HFF-Myc (cell line): ENCODE data around the gene TBC1D22A.

Experiments
- DNase-seq: peaks from one replicate; pipeline ENCODE4 v3.0.0-alpha.2; 2011; ENCODE audit warnings: low read depth; ENCODE audit errors: extremely low read depth
- H3K4me3 ChIP-seq: replicated peaks from 2 replicates; pipeline ENCODE4 v1.5.1; 2011; ENCODE audit warnings: low read depth, mild to moderate bottlenecking, control low read depth, low read length
- TF ChIP-seq, protein P1 (sequence below): IDR thresholded peaks from 2 replicates; pipeline ENCODE4 v1.5.1; 2012; ENCODE audit warnings: mild to moderate bottlenecking, low read depth, low read length, control low read depth; ENCODE audit errors: missing control alignments

TBC1D22A gene

DNA sequence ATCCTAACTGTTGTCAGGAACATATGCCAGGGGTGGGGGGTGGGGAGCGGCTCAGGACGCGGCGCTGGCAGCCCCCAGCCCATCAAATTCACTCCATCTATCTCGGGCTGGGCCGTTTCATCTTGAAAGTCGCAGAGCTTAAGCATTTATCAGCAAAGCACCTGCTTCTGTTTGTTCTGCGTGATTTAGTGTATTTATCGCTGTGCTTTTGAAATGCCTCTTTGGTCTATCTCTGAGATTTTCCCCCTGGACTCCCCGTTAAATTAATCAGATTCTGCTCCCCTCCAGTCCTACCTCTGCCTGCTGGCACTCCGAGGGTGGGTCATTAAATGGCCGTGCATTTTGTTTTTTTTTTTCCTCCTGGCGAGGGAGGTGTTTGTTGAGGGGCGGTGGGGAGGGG, 446.2 kb downstream of the TBC1D22A start:
- TF ChIP-seq, protein P1, sequence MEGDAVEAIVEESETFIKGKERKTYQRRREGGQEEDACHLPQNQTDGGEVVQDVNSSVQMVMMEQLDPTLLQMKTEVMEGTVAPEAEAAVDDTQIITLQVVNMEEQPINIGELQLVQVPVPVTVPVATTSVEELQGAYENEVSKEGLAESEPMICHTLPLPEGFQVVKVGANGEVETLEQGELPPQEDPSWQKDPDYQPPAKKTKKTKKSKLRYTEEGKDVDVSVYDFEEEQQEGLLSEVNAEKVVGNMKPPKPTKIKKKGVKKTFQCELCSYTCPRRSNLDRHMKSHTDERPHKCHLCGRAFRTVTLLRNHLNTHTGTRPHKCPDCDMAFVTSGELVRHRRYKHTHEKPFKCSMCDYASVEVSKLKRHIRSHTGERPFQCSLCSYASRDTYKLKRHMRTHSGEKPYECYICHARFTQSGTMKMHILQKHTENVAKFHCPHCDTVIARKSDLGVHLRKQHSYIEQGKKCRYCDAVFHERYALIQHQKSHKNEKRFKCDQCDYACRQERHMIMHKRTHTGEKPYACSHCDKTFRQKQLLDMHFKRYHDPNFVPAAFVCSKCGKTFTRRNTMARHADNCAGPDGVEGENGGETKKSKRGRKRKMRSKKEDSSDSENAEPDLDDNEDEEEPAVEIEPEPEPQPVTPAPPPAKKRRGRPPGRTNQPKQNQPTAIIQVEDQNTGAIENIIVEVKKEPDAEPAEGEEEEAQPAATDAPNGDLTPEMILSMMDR, result no peak

DNA sequence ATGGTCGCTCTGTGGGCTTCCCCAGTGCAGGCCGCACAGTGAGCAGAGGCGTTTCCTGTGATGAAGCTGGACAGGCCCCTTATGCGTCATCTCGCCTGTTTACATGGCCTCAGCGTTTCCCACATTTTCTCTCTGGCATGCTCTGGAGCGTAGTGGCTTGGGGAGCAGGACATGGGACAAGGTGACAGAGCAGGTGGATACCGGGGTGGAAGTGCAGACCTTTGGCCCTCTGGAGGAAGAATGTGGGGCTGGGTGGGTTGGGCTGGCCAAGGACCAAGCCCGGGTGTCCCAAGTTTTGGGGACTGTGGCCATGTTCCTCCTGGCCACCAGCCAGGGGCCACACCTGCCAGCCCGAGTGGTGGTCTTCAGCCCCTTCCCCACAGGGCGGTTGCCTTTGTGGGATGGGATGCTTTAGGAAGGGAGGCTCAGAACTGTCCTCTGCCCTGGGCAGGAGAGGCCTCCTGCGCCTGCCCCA, 446.6 kb downstream of the TBC1D22A start:
- H3K4me3 ChIP-seq, result no peak overlapping the region
- TF ChIP-seq, protein P1, result no peak
- no peak for DNase-seq

More for the DNA sequence above, 446.2 kb downstream of the TBC1D22A start:
- no peak for DNase-seq
- H3K4me3 ChIP-seq, result no peak overlapping the region

DNA sequence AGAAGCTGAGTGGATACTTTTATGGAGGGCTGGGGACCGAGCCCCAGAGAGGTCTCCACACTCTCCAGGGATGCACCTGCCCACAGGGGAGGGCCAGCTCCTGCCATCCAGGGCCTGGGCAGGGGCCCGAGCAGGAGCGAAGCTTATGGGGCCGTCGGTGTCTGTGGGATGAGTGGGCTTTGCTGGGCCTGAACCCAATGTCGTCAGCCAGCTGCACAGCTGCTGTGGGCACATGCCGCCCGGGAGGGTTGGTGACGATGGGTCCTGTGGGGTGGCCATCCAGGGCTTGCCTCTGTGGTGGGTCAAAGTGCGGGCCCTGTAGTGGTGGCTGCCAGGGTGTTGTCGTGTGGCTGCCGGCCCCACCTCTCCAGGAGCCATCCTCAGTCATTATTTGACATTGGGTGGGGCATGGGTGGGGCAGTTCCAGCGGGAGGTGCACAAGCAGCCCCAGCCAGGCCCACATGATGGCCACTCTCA, 447.1 kb downstream of the TBC1D22A start:
- TF ChIP-seq, protein P1, result no peak
- no peak for DNase-seq
- H3K4me3 ChIP-seq, result no peak overlapping the region

DNA sequence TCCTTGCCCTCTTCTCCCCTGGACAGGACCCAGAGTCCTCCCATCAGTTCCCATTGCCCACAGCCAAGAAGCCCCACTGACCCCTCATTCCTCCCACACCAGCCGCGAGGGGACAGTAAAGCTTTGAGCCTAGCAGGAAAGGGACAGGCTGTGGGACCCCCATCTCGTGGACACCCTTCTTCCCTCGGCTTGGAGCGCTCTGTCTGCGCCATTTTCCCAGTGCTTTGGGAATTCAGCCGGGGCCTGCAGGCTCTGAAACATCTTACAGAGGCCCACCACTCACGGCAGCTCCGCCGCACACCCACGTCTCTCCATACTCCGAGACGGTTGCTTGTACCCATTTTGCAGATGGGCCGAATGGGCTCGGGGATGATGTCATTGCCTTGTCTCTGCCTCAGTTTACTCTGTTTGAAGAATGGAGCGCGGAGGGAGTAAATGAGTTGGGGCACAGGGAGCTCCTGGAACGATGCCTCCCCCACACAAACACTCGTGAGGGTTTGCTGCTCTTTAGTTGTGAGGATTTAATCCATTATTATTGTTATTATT, 447.7 kb downstream of the TBC1D22A start:
- TF ChIP-seq, protein P1, result no peak
- H3K4me3 ChIP-seq, result no peak overlapping the region
- no peak for DNase-seq

DNA sequence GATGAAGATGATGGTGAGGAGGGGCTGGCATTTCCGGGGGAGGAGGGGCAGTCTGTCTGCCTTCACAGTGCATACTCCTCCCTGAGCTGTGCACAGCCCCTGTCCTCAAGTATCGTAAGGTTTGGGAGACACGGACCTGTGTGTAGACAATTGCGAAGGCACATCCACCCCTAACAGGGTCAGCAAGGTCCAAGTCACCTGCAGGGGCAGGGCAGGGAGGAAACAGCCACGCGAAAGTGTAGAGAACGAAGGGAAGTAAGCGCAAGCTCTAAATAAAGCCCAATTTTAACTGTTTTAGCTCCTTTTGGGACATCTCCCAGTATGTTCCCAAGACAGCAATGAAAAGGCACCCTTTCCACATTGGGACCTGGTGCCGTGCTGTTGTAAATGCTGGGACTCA, 448.2 kb downstream of the TBC1D22A start:
- DNase-seq, result no peak
- TF ChIP-seq, protein P1, result no peak
- no peak overlapping the region for H3K4me3 ChIP-seq

DNA sequence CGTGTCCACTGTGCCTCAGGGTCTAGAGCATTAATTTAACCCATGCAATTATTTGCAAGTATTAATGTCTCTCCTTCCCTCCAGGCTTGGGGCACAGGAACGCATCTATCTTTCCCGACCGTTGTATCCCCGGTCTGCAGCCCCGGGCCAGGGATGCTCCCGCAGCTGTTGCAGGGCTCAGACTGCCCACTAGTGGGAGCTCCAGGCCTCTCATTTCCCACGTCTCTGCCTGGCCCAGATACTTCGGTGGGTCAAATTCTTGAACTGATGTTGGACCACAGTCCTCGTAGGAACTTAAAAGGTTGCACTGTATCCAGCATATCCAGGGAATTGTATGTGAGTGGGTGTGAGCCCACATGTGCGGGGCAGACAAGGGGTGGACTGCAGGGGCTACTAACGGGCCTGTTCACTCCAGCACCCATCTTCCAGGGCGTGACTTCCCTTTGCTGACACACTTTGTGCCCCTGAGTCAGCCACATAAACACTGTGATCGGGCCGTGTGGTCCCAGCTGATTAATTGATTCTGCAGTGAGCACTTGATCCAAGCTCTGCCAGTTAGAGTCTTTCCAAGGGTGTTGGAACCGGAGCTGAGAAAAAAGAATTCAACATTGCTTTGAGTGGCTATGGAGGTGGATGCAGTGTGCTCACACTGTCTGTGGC, 451.3 kb downstream of the TBC1D22A start:
- TF ChIP-seq, protein P1, result peak; percentile 64
- DNase-seq, result no peak
- no peak overlapping the region for H3K4me3 ChIP-seq
